SK-N-SH (cell line): ENCODE measurements around the gene PDZK1.
"Not testable (repeated sequence)": the region's sequence is repeated elsewhere in the genome, so short reads cannot be mapped to it uniquely, and the experiment has no call there.

Source experiments
- SMC3 ChIP-seq: IDR thresholded peaks from 2 replicates; pipeline ENCODE4 v1.6.1; 2012; ENCODE audit warnings: low read depth, low read length, improper control_type of control experiment
- TF ChIP-seq, protein P1 (sequence below): IDR thresholded peaks from 2 replicates; pipeline ENCODE4 v1.4.0; 2012; ENCODE audit warnings: low read depth, borderline replicate concordance

DNA sequence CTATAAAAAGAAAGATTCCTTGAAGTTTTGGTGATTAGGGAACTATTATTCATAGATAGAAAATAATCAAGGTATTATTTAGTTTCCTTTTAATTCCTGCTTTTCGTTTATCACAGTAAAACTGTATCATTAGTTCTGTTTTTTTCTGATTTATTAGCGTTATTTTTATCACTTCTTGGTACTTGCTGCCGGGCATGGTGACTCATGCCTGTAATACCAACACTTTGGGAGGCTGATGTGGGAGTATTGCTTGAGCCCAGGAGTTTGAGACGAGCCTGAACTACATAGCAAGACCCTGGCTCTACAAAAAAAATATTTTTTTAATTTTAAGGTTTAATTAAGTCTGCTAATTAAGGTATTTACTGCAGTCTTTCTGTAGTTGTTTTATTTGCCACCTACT lies 42.2 kb downstream of the PDZK1 start:
- TF ChIP-seq SMC3: not testable (repeated sequence)
- TF ChIP-seq, protein P1, sequence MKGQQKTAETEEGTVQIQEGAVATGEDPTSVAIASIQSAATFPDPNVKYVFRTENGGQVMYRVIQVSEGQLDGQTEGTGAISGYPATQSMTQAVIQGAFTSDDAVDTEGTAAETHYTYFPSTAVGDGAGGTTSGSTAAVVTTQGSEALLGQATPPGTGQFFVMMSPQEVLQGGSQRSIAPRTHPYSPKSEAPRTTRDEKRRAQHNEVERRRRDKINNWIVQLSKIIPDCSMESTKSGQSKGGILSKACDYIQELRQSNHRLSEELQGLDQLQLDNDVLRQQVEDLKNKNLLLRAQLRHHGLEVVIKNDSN: not testable (repeated sequence)
